ENCODE results near the gene PYGL. TPM values are rescaled to one million over a fixed set of nuclear protein-coding genes. Genes with fewer than 3 reads are reported as not detected.

Gene PYGL
- total and polyA plus RNA-seq, 10 of the 15 experiments (the other 5 are each of a cell fraction or from before 2014, with no cell fraction given) = 0.05 to 1.4 (median 0.79) TPM

DNA sequence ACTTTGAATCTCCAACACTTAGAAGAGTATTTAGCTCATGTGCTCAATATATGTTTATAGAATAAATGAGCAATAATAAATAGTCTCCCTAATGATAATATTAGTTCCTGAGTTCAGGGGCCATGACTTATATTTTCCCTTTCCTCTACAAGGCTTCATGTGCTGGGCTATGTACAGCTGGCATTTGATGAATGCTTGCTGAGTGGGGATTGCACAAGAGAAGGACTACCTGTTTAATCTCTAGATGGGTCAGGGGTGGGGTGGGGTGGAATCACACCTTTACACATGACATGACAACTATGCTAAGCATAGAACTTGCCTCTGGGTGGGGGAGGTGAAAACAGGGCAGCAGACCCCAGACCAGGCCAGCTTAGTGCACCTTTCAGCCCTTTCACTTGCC is 80.0 kb downstream of the PYGL start:
- Histone ChIP-seq H3K4me2 (ENCODE audit: control insufficient read depth, insufficient read depth) (no peak overlapping the region), H2AFZ (ENCODE audit: control insufficient read depth, low read depth, low read length) (no peak overlapping the region), H3K4me1 (ENCODE audit: control insufficient read depth, insufficient read depth, low read length) (peaks cover 8% of the 10 kb centered on the region), H3K27me3 (replicated peaks in 1 of 2; ENCODE audit: control insufficient read depth in 2 of 2, insufficient read depth in 2 of 2, low read length in 1 of 2) (no peaks in the 10 kb centered on the region; a peak in 1 of 4 replicates), H3K36me3 (ENCODE audit: control insufficient read depth in 2 of 2, insufficient read depth in 2 of 2, low read length in 1 of 2) (no peaks in the 10 kb centered on the region), H3K27ac (ENCODE audit: control insufficient read depth, insufficient read depth) (no peak overlapping the region), H3K79me2 (ENCODE audit: control insufficient read depth, insufficient read depth, low read length) (no peaks in the 10 kb centered on the region), H3K9me3 (replicated peaks; ENCODE audit: control insufficient read depth, insufficient read depth, low read length) (no peaks in the 10 kb centered on the region), H3K4me3 (no peak overlapping the region), H4K20me1 (ENCODE audit: control insufficient read depth, insufficient read depth) (no peaks in the 10 kb centered on the region), H3K9ac (ENCODE audit: control insufficient read depth, insufficient read depth, low read length) (no peak overlapping the region)
- ChIA-PET CTCF (interaction anchor here (1.1 to 13.4 kb wide), 4 partner anchors 75 to 124 kb away, joined by 3 to 317 read pairs (median 120); no protein-coding TSS in a partner anchor), SMC1A (ENCODE audit: uncharacterized antibody, unreplicated experiment) (interaction anchor here (1.2 to 11.9 kb wide), 4 partner anchors 12 to 88 kb away, joined by 3 to 233 read pairs (median 204); no protein-coding TSS in a partner anchor), POLR2A (no interaction called here), RAD21 (ENCODE audit: unreplicated experiment) (interaction anchor here (2.1 kb wide), 1 partner anchor 263 kb away, joined by 8 read pairs; no protein-coding TSS in a partner anchor)
- DNase-seq (ENCODE audit: low read depth, low spot score) = no peak
- no peak for FAIRE-seq
- in situ Hi-C loops (cut with MboI) (loop anchor here (25.0 kb wide), 1 partner anchor 252 kb away; no protein-coding TSS in a partner anchor), intact Hi-C loops (cut with micrococcal nuclease; ENCODE audit: unreplicated experiment) (loop anchor here (5.0 kb wide), 2 partner anchors 247 to 322 kb away; no protein-coding TSS in a partner anchor)
- ATAC-seq = no peak
- BruUV-seq (replicated peaks) = no TSS peak
- TF ChIP-seq ESRRA (IDR thresholded peaks at IDR 0.05; ENCODE audit: low read length) (no peak), FOS (IDR thresholded peaks at IDR 0.05; ENCODE audit: borderline replicate concordance, extremely low read depth, insufficient read length) (no peak), PML (IDR thresholded peaks at IDR 0.05; ENCODE audit: low read length) (no peak), EGR1 (IDR thresholded peaks at IDR 0.05; ENCODE audit: borderline replicate concordance in 1 of 2, low read depth in 2 of 2, low read length in 2 of 2) (no peak), ZNF207 (IDR thresholded peaks at IDR 0.05; ENCODE audit: borderline replicate concordance) (no peak), NFIC (IDR thresholded peaks at IDR 0.05; ENCODE audit: low read depth, low read length) (no peak)
- TF ChIP-seq, protein P1, sequence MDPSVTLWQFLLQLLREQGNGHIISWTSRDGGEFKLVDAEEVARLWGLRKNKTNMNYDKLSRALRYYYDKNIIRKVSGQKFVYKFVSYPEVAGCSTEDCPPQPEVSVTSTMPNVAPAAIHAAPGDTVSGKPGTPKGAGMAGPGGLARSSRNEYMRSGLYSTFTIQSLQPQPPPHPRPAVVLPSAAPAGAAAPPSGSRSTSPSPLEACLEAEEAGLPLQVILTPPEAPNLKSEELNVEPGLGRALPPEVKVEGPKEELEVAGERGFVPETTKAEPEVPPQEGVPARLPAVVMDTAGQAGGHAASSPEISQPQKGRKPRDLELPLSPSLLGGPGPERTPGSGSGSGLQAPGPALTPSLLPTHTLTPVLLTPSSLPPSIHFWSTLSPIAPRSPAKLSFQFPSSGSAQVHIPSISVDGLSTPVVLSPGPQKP (IDR thresholded peaks at IDR 0.05; ENCODE audit: low read depth, low read length) = no peak
- TF ChIP-seq, protein P2, sequence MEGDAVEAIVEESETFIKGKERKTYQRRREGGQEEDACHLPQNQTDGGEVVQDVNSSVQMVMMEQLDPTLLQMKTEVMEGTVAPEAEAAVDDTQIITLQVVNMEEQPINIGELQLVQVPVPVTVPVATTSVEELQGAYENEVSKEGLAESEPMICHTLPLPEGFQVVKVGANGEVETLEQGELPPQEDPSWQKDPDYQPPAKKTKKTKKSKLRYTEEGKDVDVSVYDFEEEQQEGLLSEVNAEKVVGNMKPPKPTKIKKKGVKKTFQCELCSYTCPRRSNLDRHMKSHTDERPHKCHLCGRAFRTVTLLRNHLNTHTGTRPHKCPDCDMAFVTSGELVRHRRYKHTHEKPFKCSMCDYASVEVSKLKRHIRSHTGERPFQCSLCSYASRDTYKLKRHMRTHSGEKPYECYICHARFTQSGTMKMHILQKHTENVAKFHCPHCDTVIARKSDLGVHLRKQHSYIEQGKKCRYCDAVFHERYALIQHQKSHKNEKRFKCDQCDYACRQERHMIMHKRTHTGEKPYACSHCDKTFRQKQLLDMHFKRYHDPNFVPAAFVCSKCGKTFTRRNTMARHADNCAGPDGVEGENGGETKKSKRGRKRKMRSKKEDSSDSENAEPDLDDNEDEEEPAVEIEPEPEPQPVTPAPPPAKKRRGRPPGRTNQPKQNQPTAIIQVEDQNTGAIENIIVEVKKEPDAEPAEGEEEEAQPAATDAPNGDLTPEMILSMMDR (IDR thresholded peaks at IDR 0.05 in 2 of 3, conservative IDR thresholded peaks at IDR 0.05 in 1 of 3; ENCODE audit: control insufficient read depth in 2 of 3, extremely low read depth in 1 of 3, insufficient read depth in 1 of 3, low read depth in 3 of 3, low read length in 3 of 3) = no peak
- TF ChIP-seq, protein P3, sequence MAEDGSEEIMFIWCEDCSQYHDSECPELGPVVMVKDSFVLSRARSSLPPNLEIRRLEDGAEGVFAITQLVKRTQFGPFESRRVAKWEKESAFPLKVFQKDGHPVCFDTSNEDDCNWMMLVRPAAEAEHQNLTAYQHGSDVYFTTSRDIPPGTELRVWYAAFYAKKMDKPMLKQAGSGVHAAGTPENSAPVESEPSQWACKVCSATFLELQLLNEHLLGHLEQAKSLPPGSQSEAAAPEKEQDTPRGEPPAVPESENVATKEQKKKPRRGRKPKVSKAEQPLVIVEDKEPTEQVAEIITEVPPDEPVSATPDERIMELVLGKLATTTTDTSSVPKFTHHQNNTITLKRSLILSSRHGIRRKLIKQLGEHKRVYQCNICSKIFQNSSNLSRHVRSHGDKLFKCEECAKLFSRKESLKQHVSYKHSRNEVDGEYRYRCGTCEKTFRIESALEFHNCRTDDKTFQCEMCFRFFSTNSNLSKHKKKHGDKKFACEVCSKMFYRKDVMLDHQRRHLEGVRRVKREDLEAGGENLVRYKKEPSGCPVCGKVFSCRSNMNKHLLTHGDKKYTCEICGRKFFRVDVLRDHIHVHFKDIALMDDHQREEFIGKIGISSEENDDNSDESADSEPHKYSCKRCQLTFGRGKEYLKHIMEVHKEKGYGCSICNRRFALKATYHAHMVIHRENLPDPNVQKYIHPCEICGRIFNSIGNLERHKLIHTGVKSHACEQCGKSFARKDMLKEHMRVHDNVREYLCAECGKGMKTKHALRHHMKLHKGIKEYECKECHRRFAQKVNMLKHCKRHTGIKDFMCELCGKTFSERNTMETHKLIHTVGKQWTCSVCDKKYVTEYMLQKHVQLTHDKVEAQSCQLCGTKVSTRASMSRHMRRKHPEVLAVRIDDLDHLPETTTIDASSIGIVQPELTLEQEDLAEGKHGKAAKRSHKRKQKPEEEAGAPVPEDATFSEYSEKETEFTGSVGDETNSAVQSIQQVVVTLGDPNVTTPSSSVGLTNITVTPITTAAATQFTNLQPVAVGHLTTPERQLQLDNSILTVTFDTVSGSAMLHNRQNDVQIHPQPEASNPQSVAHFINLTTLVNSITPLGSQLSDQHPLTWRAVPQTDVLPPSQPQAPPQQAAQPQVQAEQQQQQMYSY (CRISPR knock-in tag; IDR thresholded peaks at IDR 0.05) = no peak
